Omental fat pad (tissue), 4 donors: ENCODE data around the gene MAP3K5. TPM values are rescaled to one million over a fixed set of nuclear protein-coding genes. Genes with fewer than 3 reads are reported as not detected.
"Not testable (repeated sequence)": the region's sequence is repeated elsewhere in the genome, so short reads cannot be mapped to it uniquely, and the experiment has no call there.

ENCODE experiments used
- ATAC-seq: fragments of 150-250 bp; one replicate; pipeline ENCODE4 v1.9.1; 2016; ENCODE audit warnings: mild to moderate bottlenecking, moderate library complexity; ENCODE audit not compliant: low FRiP score
- DNase-seq: peaks from one replicate; pipeline ENCODE4 v3.0.0-alpha.2; 2019; ENCODE audit warnings: low spot score
- total RNA-seq, 4 donors: library from RNA; depleted of rRNA; stranded (reverse); fragments of >200 nt; gene quantifications; one replicate each; pipeline ENCODE4 v1.1.0, GENCODE V29; 2016
- TF ChIP-seq, protein P1 (sequence below), 3 donors: fragments of 450-650 bp; IDR thresholded peaks; one replicate each; pipeline ENCODE4 v1.5.1; 2016 to 2017; ENCODE audit warnings: antibody characterized with exemption in 3 of 3, mild to moderate bottlenecking in 3 of 3, moderate library complexity in 2 of 3

The MAP3K5 gene
- total RNA-seq, 4 donors from 2014 or later = 31.4 to 53.0 (median 47.2) TPM

GRCh38 chr6:136822046-136822375 is 29.7 kb upstream of the MAP3K5 start:
- TF ChIP-seq, protein P1, sequence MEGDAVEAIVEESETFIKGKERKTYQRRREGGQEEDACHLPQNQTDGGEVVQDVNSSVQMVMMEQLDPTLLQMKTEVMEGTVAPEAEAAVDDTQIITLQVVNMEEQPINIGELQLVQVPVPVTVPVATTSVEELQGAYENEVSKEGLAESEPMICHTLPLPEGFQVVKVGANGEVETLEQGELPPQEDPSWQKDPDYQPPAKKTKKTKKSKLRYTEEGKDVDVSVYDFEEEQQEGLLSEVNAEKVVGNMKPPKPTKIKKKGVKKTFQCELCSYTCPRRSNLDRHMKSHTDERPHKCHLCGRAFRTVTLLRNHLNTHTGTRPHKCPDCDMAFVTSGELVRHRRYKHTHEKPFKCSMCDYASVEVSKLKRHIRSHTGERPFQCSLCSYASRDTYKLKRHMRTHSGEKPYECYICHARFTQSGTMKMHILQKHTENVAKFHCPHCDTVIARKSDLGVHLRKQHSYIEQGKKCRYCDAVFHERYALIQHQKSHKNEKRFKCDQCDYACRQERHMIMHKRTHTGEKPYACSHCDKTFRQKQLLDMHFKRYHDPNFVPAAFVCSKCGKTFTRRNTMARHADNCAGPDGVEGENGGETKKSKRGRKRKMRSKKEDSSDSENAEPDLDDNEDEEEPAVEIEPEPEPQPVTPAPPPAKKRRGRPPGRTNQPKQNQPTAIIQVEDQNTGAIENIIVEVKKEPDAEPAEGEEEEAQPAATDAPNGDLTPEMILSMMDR (IDR thresholded peaks at IDR 0.05) = no peak
- DNase-seq (no peak), ATAC-seq (peak; percentile 39)

DNA sequence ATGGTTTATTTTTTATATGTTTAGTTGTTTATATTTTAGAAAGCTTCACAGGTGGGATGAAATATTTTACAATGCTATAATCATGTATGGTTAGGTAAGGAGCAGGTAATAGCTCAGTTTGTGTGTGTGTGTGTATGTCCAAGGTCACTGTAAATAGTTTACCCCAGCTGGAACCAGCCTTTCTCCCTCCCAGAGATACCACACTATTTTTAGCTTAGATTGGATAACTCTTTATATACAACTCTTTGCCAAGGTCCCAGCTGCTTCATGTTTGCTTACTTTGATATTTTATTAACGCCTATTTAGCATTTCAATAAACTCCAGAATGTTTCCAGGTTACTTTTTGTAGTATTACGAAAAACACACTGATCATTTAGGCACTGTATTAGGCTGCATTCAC is 28.3 kb upstream of the MAP3K5 start:
- TF ChIP-seq, protein P1 (IDR thresholded peaks at IDR 0.05) = no peak
- ATAC-seq = no peak
- no peak for DNase-seq

GRCh38 chr6:136816656-136817055 is 24.4 kb upstream of the MAP3K5 start:
- DNase-seq (no peak), ATAC-seq (no peak)
- TF ChIP-seq, protein P1 (IDR thresholded peaks at IDR 0.05) = no peak

DNA sequence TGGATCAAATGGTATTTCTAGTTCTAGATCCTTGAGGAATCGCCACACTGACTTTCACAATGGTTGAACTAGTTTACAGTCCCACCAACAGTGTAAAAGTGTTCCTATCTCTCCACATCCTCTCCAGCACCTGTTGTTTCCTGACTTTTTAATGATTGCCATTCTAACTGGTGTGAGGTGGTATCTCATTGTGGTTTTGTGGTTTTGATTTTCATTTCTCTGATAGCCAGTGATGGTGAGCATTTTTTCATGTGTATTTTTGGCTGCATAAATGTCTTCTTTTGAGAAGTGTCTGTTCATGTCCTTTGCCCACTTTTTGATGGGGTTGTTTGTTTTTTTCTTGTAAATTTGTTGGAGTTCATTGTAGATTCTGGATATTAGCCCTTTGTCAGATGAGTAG is 23.3 kb upstream of the MAP3K5 start:
- ATAC-seq, DNase-seq: not testable (repeated sequence)

DNA sequence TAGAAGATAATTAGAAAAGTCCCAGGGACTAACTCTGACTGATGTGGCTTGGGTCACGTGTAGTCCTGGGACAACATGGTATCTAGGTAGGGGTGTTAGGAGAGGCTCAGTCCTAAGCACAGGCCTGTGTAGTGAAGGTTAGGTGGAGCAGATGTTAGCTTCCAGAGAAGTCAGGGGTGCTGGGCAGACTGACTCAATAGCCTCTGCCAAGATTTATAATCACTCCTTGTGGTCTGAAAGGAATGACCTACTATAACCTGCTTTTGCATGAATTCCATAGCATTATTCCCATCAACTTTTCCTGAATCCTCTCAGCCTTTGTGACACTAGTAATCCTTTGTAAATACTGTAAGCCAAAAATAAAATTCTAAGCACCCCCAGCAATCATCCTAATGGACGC is 19.9 kb upstream of the MAP3K5 start:
- ATAC-seq (no peak), DNase-seq (no peak)
- TF ChIP-seq, protein P1 (IDR thresholded peaks at IDR 0.05) = no peak

DNA sequence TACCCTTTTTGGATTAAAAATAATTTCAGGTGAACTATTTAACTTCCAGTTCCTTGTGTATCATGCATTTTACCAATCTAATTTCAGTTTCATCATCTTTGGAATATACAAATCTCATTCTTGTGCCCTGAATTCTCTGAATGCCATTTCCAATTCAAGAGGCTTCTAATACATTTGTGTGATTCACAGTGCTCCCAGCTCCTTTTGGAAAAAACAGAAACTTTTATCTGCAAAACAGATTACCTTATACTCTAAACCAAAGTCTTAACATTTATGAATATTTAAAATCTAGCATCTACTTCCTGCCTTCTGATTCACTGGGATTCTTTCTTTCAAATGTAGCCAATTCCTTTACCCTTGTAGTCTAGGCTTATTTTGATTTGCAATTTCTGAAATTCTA is 19.0 kb upstream of the MAP3K5 start:
- DNase-seq (no peak), ATAC-seq (no peak)
- TF ChIP-seq, protein P1 (IDR thresholded peaks at IDR 0.05) = no peak

DNA sequence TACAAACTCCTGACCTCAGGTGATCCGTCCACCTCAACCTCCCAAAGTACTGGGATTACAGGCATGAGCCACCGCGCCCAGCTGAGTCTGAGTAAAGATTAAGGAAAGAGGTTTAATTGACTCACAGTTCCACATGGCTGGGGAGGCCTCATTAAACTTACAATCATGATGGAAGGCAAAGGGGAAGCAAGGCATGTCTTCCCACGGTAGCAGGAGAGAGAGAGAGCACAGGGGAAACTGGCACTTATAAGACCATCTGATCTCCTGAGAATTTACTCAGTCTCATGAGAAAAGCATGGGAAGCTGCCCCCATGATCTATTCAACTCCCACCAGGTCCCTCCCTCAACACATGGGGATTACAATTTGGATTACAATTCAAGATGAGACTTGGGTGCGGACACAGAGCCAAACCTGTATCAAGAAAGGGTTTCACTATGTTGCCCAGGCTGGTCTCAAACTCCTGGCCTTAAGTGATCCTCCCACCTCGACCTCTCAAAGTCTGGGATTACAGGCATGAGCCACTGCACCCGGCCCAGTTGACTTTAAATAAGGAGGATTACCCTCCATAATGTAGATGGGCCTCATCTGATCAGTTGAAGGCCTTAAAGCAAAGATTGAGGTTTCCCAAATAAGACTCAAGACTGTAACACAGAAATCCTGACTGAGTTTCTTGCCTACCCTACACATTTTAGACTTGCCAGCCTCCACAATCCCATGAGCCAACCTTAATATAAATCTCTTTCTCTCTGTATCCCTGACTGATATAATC is 17.0 kb upstream of the MAP3K5 start:
- TF ChIP-seq, protein P1 (IDR thresholded peaks at IDR 0.05) = no peak
- DNase-seq = no peak
- ATAC-seq = no peak
